HL-60 (cell line): ENCODE measurements around the gene HOXD3.

Experiments
- DNase-seq, 2 experiments: peaks; one replicate each; pipeline ENCODE4 v3.0.0-alpha.2; 2010 to 2020; ENCODE audit warnings: low read depth in 1 of 2, low spot score in 1 of 2
- H3K27ac ChIP-seq: fragments of 250-450 bp; sonication (Bioruptor Pico); replicated peaks from 2 replicates; pipeline ENCODE4 v1.5.1; 2020; ENCODE audit warnings: mild to moderate bottlenecking, moderate library complexity
- H3K27me3 ChIP-seq: fragments of 250-450 bp; sonication (Bioruptor Pico); 2 replicates; pipeline ENCODE4 v1.5.1; 2021; ENCODE audit warnings: mild to moderate bottlenecking, moderate library complexity; ENCODE audit not compliant: insufficient read depth, poor library complexity, severe bottlenecking
- H3K4me3 ChIP-seq: replicated peaks from 2 replicates; pipeline ENCODE4 v1.5.1; 2011; ENCODE audit warnings: mild to moderate bottlenecking, control low read depth, low read length; ENCODE audit not compliant: insufficient read depth
- CTCF ChIP-seq: IDR thresholded peaks from one replicate; pipeline ENCODE4 v1.5.1; 2011; ENCODE audit warnings: low read length, control low read depth, inconsistent platforms; ENCODE audit not compliant: insufficient read depth
- GABPA ChIP-seq: IDR thresholded peaks from 2 replicates; pipeline ENCODE4 v1.6.1; 2012; ENCODE audit warnings: low read depth
- POLR2AphosphoS5 ChIP-seq: IDR thresholded peaks from 2 replicates; pipeline ENCODE4 v1.6.1; 2012; ENCODE audit warnings: low read depth
- REST ChIP-seq: IDR thresholded peaks from 2 replicates; pipeline ENCODE4 v1.6.1; 2012; ENCODE audit warnings: low read depth; ENCODE audit not compliant: insufficient replicate concordance
- SPI1 ChIP-seq: IDR thresholded peaks from 2 replicates; pipeline ENCODE4 v1.6.1; 2012; ENCODE audit warnings: low read depth, mild to moderate bottlenecking, borderline replicate concordance
- microRNA-seq: library from miRNA; unstranded; fragments of <30 nt; microRNA quantifications from one replicate; pipeline ENCODE4, GENCODE V29; 2018

The HOXD3 gene

GRCh38 chr2:176213406-176213805 lies 56.3 kb downstream of the HOXD3 start:
- DNase-seq: no peak
- no peak for TF ChIP-seq CTCF
- no peak for TF ChIP-seq POLR2AphosphoS5
- TF ChIP-seq SPI1: no peak
- no peak for TF ChIP-seq GABPA
- no peak for TF ChIP-seq REST
- H3K4me3 ChIP-seq: no peak overlapping the region

More at GRCh38 chr2:176213406-176213805, 56.3 kb downstream of the HOXD3 start:
- H3K27ac ChIP-seq: no peak overlapping the region
- peaks cover 6% of the 10 kb centered on the region for H3K27me3 ChIP-seq

Small RNA genes within 50 kb of the gene (microRNA-seq; reads per million reads assigned to microRNA genes)
- 3.6 reads per million, percentile 8 among the genes with 10 or more reads in this experiment for gene MIR10B
